Measurements from ENCODE around the gene TSHZ1.

Gene TSHZ1

GRCh38 chr18:75248426-75249174, 38.0 kb downstream of the TSHZ1 start:
- DNase-seq: no peak

GRCh38 chr18:75249175-75249518, 38.5 kb downstream of the TSHZ1 start:
- no peak for DNase-seq

GRCh38 chr18:75249672-75250470, 39.3 kb downstream of the TSHZ1 start:
- no peak for DNase-seq

GRCh38 chr18:75250471-75250821, 39.8 kb downstream of the TSHZ1 start:
- no peak for DNase-seq

GRCh38 chr18:75251466-75251865, 40.9 kb downstream of the TSHZ1 start:
- no peak for DNase-seq

GRCh38 chr18:75252136-75252535, 41.5 kb downstream of the TSHZ1 start:
- no peak for DNase-seq

- DNase-seq: no peak
Measured at GRCh38 chr18:75253043-75253442, 42.4 kb downstream of the TSHZ1 start.

- DNase-seq: no peak
Measured at GRCh38 chr18:75253784-75254183, 43.2 kb downstream of the TSHZ1 start.

GRCh38 chr18:75255094-75255493, 44.5 kb downstream of the TSHZ1 start:
- DNase-seq: no peak

- no peak for DNase-seq
Measured at GRCh38 chr18:75256376-75256775, 45.8 kb downstream of the TSHZ1 start.

GRCh38 chr18:75257605-75258004, 47.0 kb downstream of the TSHZ1 start:
- no peak for DNase-seq

GRCh38 chr18:75261430-75262223, 51.0 kb downstream of the TSHZ1 start:
- DNase-seq: no peak

- DNase-seq: no peak
Measured at GRCh38 chr18:75262511-75262910, 51.9 kb downstream of the TSHZ1 start.

GRCh38 chr18:75264195-75264594, 53.6 kb downstream of the TSHZ1 start:
- DNase-seq: no peak

- no peak for DNase-seq
Measured at GRCh38 chr18:75264926-75265597, 54.5 kb downstream of the TSHZ1 start.

GRCh38 chr18:75265872-75266271, 55.3 kb downstream of the TSHZ1 start:
- DNase-seq: no peak

- no peak for DNase-seq
Measured at GRCh38 chr18:75267643-75268363, 57.2 kb downstream of the TSHZ1 start.

- no peak for DNase-seq
Measured at GRCh38 chr18:75268364-75268646, 57.7 kb downstream of the TSHZ1 start.

- no peak for DNase-seq
Measured at GRCh38 chr18:75269124-75269680, 58.6 kb downstream of the TSHZ1 start.

- DNase-seq: no peak
Measured at GRCh38 chr18:75269696-75270095, 59.1 kb downstream of the TSHZ1 start.

- no peak for DNase-seq
Measured at GRCh38 chr18:75271952-75272351, 61.4 kb downstream of the TSHZ1 start.

- no peak for DNase-seq
Measured at GRCh38 chr18:75273817-75274216, 63.2 kb downstream of the TSHZ1 start.
